Bronchial epithelial cell (primary cell): ENCODE results near the gene DCAF5. TPM values are rescaled to one million over a fixed set of nuclear protein-coding genes. Genes with fewer than 3 reads are reported as not detected.

Source experiments
- DNase-seq: peaks from one replicate; pipeline ENCODE4 v3.0.0-alpha.2; 2010; ENCODE audit warnings: low read depth
- FAIRE-seq: peaks from 2 replicates; lab custom pipeline; 2011; peaks lifted over from hg19 to GRCh38; lab: Jason Lieb, UNC
- H3K27me3 ChIP-seq: 2 replicates; pipeline ENCODE4 v1.5.1; 2011; ENCODE audit warnings: low read length; ENCODE audit not compliant: control insufficient read depth, insufficient read depth
- H3K36me3 ChIP-seq: 2 replicates; pipeline ENCODE4 v1.5.1; 2011; ENCODE audit warnings: low read length; ENCODE audit not compliant: control insufficient read depth, insufficient read depth
- H3K4me3 ChIP-seq: 2 replicates; pipeline ENCODE4 v1.5.1; 2011; ENCODE audit warnings: mild to moderate bottlenecking, low read depth, low read length, control low read depth
- CTCF ChIP-seq: IDR thresholded peaks from 2 replicates; pipeline ENCODE4 v1.5.1; 2011; ENCODE audit warnings: mild to moderate bottlenecking, moderate library complexity, low read length, control low read depth, inconsistent platforms; ENCODE audit not compliant: insufficient read depth, severe bottlenecking
- total RNA-seq: library from RNA; depleted of rRNA; stranded (reverse); fragments of >200 nt; gene quantifications from 2 replicates; pipeline ENCODE4 v1.2.1, GENCODE V29; 2014

Gene DCAF5
- total RNA-seq, 1 donor from 2014 or later: 11.1 TPM

GRCh38 chr14:69131176-69131575 is 21.7 kb downstream of the DCAF5 start:
- TF ChIP-seq CTCF: no peak
- no peak for FAIRE-seq

GRCh38 chr14:69129264-69129880 is 23.5 kb downstream of the DCAF5 start:
- DNase-seq: peak; percentile 75
- FAIRE-seq: no peak

More at GRCh38 chr14:69131176-69131575, 21.7 kb downstream of the DCAF5 start:
- no peak overlapping the region for H3K4me3 ChIP-seq
- no peak for DNase-seq
- H3K36me3 ChIP-seq: no peaks in the 10 kb centered on the region
- H3K27me3 ChIP-seq: no peaks in the 10 kb centered on the region

GRCh38 chr14:69118305-69118704 is 34.6 kb downstream of the DCAF5 start:
- Histone ChIP-seq H3K4me3 (no peak overlapping the region), H3K27me3 (no peaks in the 10 kb centered on the region), H3K36me3 (peaks cover 21% of the 10 kb centered on the region)
- DNase-seq: no peak
- no peak for FAIRE-seq
- TF ChIP-seq CTCF: no peak

More at GRCh38 chr14:69129264-69129880, 23.5 kb downstream of the DCAF5 start:
- H3K36me3 ChIP-seq: no peaks in the 10 kb centered on the region
- H3K4me3 ChIP-seq: no peak overlapping the region
- no peaks in the 10 kb centered on the region for H3K27me3 ChIP-seq
- peak; percentile 97 for TF ChIP-seq CTCF

GRCh38 chr14:69117020-69117767 is 35.7 kb downstream of the DCAF5 start:
- H3K27me3 ChIP-seq: no peaks in the 10 kb centered on the region
- FAIRE-seq (no peak), DNase-seq (no peak)
- TF ChIP-seq CTCF: no peak
- H3K36me3 ChIP-seq: peaks cover 23% of the 10 kb centered on the region
- no peak overlapping the region for H3K4me3 ChIP-seq

GRCh38 chr14:69115407-69116185 is 37.3 kb downstream of the DCAF5 start:
- Histone ChIP-seq H3K4me3 (no peak overlapping the region), H3K36me3 (peaks cover 23% of the 10 kb centered on the region), H3K27me3 (no peaks in the 10 kb centered on the region)
- FAIRE-seq: no peak
- DNase-seq: no peak
- TF ChIP-seq CTCF: no peak
